Stimulated activated CD4-positive, alpha-beta T cell treated with anti-CD3 and anti-CD28 coated beads, Interleukin-15, amount 100 ng/mL, for 48 hours (primary cell): Measurements from ENCODE around the gene REX1BD.
"Not testable (repeated sequence)": the region's sequence is repeated elsewhere in the genome, so short reads cannot be mapped to it uniquely, and the experiment has no call there.

Experiments used
- DNase-seq, 2 donors: peaks; one replicate each; pipeline ENCODE4 v3.0.0-alpha.2; 2020; ENCODE audit warnings: low read depth in 2 of 2

REX1BD gene

GRCh38 chr19:18588611-18589379 is at the start of gene REX1BD:
TSS of gene REX1BD (plus strand) at chr19:18588798. CDS start at chr19:18588802, 4 bp downstream.
- DNase-seq, result peak; percentile 74 to 78

DNA sequence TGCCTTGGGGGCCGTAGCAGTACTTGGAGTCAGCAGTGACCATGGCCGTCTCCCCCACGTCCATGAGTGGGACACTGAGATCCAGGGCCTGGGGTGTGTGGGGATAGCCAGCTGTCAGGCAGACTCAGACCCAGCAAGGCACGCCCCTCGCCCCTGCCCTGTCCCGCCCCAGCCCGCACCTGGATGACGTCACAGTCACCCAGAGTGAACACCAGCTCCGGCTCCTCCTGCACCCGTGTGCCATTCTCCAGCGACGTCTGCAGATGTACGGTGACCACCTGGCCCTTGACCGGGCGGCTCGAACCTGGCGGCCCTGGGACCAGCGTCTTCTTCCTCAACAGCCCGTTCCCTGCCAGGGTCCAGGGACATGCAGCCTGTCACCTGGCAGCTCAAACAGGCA is 49.2 kb upstream of the REX1BD start:
- DNase-seq, result no peak

DNA sequence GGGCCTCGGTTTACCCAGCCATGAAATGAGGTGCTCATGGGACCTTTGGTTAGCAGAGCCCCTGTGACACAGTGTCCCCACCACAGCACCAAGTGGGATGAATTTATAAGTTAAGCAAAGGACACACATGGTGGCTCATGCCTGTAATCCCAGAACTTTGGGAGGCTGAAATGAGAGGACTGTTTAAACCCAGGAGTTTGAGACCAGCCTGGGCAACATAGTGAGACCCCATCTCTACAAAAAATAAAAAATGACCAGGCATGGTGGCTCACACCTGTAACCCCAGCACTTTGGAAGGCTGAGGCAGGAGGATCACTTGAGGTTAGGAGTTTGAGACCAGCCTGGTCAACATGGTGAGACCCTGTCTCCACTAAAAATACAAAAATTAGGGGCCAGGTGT is 48.4 kb upstream of the REX1BD start:
- not testable (repeated sequence) for DNase-seq

DNA sequence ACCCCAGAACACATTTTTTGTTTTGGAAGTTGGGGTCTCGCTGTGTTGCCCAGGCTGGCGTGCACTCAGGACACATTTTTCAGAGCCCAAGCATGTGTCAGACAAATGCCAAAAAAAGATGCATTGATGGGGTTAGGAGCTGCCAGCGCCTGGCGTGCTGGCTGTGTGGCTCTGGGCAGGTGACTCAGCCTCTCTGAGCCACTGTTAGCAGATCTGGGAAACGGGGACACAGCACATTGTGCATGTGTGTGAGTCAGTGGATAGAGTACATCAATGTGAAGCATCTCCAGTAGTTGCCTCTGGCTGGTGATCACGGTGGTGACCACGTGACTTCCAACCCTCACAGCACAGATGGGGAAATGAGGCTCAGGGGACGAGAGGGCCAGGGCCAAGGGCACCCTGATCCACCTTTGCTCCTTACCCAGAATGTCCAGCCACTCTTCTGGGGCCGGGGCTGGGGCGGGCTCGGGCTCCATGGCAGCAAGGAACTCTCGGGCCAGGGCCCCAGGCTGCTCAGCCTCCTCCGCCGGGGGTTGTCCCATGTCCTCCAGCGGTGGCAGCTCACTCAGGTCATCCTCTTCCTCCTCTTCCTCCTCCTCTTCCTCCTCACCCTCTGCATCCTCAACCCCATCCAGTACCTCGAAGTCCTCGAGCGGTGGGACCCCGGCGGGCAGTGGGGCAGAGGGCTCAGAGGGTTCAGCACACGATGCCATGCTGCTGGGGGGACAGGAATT is 47.2 kb upstream of the REX1BD start:
- DNase-seq, result no peak

GRCh38 chr19:18541992-18542940 is 46.3 kb upstream of the REX1BD start:
- no peak for DNase-seq

GRCh38 chr19:18542941-18543813 is 45.4 kb upstream of the REX1BD start, which contains the start of gene FKBP8:
TSS of gene FKBP8 (minus strand) at chr19:18543573. CDS start at chr19:18541970, 1,603 bp downstream.
- DNase-seq, result peak; percentile 89 to 94

DNA sequence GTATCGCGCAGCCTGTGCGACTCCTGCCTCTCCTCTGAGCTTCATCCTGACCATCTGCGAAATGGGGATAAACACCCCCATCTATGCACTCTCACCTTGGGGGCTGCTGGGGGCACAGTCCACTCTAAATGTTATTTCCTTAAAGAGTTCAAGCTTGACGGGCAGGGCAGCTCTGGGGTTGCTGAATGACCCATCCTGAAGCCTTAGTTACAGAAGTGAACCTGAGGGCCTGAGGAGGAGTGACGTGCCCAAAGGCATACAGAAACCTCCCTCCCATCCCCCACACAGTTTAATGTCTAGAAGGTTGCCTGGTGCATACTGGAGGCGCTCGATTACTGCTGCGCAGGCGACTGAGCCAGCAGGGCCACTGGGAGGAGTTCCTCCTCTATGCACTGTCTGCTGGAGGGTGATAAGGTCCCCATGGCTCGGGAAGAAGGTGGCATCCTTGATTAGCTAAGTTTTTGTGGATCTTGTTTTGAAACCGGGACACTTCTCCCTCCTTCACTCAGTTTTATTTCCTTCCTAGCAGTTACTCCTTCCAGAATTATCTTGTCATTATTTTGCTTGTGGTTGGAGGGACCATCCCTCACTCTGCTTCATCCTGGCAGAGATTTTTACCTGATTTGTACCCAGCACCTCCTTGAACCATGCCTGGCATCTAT is 44.7 kb upstream of the REX1BD start:
- peak; percentile 69 to 81 for DNase-seq

DNA sequence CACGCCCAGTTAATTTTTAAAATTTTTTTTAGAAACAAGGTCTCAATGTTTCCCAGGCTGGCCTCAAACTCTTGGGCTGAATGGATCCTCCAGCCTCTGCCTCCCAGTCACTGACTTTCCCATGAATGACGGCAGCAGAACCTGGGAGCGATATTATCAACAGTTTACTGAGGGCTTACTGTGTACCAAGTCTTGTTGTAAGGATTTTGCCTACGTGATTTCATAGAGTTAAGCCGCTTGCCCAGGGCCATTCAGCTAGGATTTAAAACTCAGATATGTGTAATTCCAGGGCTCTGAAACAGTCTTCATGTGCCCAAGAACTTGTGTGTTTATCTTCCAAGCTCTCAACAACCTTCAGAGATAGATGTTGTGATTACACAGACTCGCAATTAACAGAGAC is 37.0 kb upstream of the REX1BD start:
- no peak for DNase-seq

- peak; percentile 98 to 99 for DNase-seq
Measured at GRCh38 chr19:18557411-18558201, 31.0 kb upstream of the REX1BD start, which contains the start of gene KXD1. TSS of gene KXD1 (plus strand) at chr19:18557870. CDS start at chr19:18562057, 4,187 bp downstream.

DNA sequence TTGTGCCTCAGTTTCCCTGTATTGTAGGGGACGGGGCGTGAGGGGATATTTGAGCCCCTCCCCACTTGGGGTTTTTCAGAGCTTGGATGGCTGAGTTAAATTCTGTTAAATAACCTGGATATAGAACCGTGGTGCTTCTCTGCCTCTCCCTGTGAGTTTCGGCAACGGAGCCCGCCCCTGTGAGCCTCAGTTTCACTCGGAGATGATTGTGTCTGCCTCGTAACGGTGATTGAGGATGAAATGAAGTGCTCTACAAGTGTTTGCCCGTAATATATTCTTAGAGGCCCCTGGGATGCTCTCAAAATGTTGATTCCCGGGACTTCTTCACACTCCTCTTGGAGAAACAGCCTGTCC is 30.4 kb upstream of the REX1BD start:
- no peak for DNase-seq

- DNase-seq, result no peak
Measured at GRCh38 chr19:18558604-18559003, 30.0 kb upstream of the REX1BD start.

DNA sequence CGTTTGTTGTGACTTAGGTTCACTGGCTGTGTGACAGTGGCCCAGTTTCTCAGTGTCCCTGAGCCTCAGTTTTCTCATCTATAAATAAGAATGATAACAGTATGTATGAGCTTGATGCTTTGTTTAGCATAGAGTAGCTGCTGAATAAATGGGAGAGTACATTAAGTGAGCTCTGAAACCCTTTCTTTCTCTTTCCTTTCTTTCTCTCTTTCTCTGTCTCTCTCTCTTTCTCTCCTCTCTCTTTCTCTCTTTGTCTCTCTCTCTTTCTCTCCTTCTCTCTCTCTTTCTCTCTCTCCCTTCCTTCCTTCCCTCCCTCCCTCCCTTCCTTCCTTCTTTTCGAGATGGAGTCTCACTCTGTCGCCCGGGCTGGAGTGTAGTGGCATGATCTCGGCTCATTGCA is 28.9 kb upstream of the REX1BD start:
- no peak for DNase-seq

DNA sequence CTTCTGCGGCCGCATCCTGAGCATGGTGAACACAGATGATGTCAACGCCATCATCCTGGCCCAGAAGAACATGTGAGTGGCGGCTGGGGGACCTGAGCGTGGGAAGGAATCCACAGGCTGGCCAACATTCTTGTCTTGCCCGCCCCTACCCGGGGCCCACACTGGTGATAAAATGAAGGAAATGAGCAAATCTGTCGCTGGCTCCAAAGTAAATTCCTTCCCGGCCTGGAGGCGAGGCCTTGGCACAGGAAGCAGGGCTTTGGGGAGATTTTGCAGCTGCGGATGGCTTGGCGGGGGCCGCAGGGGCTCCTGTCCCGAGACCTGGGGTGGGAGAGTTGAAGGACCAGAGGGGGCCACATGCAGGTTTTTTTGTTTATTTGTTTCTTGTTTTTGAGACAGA is 26.5 kb upstream of the REX1BD start:
- no peak for DNase-seq

DNA sequence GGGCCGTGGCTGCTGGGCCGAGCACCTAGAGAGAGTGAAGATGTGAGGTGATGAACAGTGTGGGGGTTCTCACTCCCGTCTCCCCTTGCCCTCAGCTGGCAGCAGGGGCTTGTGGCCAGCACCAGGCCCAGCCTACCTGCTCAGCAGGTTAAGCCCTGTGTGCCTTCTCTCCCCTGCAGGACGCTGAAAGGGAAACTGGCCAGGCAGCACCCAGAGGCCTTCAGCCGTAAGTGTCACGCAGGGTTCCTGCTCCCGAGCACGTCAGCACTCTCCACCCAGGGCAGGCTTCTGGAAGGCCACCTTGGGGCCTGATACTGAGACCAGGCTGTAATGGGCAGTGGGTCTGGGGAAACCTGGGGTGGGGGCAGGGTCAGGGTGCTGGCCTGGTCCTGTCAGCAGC is 21.6 kb upstream of the REX1BD start:
- DNase-seq, result no peak

DNA sequence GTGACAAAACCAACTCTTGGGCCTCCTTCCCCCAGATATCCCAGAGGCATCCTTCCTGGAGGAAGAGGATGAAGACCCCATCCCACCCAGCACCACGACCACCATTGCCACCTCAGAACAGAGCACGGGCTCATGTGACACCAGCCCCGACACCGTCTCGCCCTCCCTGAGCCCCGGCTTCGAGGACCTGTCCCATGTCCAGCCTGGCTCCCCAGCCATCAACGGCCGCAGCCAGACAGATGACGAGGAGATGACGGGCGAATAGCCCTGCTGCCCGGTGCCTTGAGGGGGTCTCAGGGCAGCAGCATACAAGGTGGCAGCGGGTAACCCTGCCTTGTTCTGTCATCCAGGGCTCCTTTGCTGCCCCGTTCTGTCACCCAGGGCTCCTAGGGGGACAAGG is 20.2 kb upstream of the REX1BD start:
- DNase-seq, result no peak

DNA sequence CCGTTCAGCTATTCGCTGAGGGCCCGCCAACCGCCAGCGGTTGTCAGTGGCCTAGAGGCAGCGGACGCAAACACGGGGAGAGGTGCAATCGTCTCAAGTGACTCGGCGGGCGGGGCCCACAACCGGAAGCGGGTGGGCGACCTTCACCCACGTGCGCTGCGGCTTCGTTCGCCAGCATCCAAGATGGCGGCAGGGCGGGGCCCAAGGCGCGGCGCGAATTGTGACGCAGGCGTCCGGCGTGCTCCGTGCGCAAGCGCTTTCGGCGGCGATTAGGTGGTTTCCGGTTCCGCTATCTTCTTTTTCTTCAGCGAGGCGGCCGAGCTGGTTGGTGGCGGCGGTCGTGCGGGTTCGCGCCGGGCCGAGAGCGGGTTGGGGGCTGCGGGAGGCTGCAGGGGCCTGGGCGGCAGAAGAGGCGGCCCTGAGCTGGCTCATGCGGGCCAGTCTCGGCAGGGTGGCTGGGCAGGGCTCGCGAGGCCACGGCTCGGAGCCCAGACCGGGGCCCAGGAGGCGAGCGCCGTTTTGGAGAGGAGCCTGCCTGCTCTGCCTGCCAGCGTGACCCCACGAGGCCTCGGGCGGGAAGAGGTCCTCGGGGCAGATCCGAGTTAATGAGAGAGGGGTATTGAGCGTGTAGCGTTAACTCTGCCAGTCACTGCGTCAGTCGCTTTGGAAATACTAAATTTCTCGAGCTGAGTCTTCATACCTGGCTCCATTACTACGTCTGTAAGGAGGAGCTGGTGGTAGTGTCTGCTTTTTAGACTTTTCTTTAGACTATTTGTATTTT is 16.8 kb upstream of the REX1BD start, which contains the start of gene UBA52:
Gene UBA52 (plus strand): TSS at position 294 of the 781 bp plus-strand sequence. CDS start 1,444 bp downstream, outside the sequence.
- DNase-seq, result peak; percentile 97 to 98

DNA sequence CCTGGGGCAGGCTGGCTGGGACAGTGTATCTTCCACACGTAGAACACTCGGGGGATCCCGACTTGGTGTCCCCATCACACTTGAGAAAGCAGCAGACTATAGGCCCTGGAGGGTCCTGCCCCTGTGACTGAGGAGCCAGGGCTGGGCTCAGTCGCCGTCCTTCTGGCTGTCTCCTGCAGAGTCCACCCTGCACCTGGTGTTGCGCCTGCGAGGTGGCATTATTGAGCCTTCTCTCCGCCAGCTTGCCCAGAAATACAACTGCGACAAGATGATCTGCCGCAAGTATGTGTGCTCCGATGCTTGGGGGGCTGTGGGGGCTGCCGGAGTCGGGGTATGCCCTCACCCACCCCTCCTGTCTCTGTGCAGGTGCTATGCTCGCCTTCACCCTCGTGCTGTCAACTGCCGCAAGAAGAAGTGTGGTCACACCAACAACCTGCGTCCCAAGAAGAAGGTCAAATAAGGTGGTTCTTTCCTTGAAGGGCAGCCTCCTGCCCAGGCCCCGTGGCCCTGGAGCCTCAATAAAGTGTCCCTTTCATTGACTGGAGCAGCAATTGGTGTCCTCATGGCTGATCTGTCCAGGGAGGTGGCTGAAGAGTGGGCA is 13.8 kb upstream of the REX1BD start:
- DNase-seq, result no peak

DNA sequence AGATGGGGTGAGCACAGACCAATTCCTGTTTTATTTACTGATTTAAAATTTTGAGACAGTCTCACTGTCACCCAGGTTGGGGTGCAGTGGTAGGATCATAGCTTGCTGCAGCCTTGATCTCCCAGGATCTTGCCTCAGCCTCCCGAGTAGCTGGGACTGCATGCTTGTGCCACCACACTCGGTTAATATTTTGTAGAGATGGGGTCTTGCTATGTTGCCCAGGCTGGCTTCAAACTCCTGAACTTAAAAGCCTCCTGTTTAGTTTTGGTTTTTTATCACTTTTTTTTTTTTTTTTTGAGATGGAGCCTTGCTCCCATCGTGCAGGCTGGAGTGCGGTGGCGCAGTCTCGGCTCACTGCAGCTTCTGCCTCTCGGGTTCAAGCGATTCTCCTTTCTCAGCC is 12.2 kb upstream of the REX1BD start:
- DNase-seq, result no peak
